ENCODE data around the gene WEE2. TPM values are rescaled to one million over a fixed set of nuclear protein-coding genes. Genes with fewer than 3 reads are reported as not detected.
"Not testable (repeated sequence)": the region's sequence is repeated elsewhere in the genome, so short reads cannot be mapped to it uniquely, and the experiment has no call there.

Gene WEE2
- polyA plus RNA-seq, 12 donors: 0.04 to 0.33 (median 0.19) TPM; not detected in 4

GRCh38 chr7:141712603-141713255, 4.6 kb downstream of the WEE2 start:
- no peak for DNase-seq

DNA sequence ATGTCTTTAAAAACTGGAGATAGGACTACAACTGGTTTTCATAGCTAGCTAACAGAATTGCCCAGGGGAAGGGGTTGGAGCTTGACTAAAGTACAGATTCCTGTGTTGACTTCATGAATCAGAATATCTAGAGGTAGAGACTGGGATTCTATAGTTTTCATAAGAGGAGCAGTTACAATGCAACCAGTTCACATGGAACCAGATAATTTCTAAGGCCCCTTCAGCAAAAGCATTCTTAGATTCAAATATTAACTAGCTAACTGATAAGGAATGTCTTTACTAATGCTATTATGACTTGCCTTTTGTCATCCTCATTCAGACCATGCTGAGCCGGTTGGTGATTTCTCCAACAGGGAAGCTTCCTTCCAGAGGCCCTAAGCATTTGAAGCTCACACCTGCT, 5.7 kb downstream of the WEE2 start:
- no peak for DNase-seq

GRCh38 chr7:141714571-141714970, 6.4 kb downstream of the WEE2 start:
- no peak for DNase-seq

GRCh38 chr7:141715018-141715417, 6.9 kb downstream of the WEE2 start:
- no peak for DNase-seq

GRCh38 chr7:141715794-141716689, 7.9 kb downstream of the WEE2 start:
- no peak for DNase-seq

- no peak for DNase-seq
Observed at GRCh38 chr7:141717450-141717849, 9.3 kb downstream of the WEE2 start.

- DNase-seq: no peak
Observed at GRCh38 chr7:141722529-141722928, 14.4 kb downstream of the WEE2 start.

DNA sequence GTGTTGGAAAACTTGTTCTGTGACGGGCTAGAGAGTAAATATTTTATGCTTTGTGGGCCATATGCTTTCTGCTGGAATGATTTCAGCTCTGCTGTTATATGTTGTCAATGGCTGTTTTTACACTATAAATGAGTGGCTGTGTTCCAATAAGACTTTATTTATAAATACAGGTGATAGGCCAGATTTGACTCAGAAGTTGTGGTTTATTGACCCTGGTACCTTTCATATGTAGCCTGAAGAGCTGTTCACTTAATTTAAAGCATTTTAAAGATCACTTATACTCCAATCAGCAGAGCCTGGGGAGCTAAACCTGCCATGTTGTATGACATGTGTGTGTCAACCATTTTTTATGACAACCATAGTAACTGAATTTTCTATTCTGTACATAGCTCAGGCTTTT, 20.9 kb downstream of the WEE2 start:
- no peak for DNase-seq

DNA sequence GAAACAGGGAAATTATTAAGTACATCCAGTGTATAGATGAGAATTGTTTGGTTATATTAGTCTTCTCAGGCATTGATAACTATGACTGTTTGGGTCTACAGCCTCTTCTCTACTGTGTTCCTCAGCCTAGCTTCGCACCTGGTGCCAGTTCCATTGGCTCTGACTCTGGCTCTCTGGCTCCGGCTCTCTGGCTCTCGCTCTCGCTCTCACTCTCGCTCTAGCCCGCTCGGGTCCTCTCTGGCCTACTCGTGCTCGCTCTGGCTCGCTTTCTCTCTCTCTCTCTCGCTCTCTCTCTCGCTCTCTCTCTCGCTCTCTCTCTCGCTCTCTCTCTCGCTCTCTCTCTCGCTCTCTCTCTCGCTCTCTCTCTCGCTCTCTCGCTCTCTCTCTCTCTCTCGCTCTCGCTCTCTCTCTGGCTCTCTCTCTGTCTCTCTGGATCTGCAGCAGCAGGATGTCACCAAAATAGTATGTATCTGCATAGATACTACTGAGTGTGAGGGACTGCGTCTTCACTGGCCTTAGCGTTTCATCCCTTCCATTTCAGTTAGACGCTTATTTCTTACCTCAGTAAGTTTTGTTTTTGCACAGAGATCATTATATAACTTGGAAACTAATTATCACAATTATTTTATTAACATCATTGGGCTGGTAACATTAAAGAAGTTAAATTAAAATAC, 23.5 kb downstream of the WEE2 start:
- no peak for DNase-seq

GRCh38 chr7:141737118-141737835, 29.1 kb downstream of the WEE2 start:
- DNase-seq: no peak

DNA sequence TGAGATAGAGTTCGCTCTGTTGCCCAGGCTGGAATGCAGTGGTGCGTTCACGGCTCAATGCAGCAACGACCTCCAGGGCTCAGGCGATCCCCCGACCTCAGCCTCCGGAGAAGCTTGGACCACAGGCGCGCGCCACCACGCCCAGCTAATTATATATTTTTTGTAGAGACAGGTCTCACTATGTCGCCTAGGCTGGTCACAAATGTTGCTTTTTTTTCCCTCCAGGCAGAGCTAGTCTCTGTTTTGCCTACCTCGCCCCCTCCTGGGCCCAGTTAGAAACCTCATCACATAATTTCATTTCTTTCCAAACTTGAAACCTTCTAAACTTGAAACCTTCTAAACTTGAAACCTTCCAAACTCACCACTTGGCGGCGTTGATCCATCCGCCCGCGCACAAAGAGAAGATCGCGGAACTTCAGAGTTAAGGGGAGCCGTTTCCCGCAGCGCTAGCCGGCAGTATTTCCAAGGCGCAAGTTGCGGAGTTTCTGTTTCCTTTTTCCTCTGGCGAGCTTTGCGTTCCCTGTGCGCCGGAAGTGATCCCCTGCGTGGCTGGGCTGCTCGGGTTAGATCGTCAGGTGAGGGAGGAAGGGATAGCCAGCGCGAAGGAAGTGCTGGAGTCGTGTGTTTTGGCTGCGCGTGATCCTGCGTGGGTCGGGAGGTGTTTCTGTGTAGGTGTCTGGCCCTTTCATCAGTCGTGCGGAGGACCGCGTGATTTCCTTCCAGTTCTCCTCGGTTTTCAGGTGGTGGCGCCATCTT, 29.9 kb downstream of the WEE2 start, which contains the start of gene SSBP1:
SSBP1 (plus strand) TSS at position 523 of the 756 bp plus-strand sequence. CDS start 809 bp downstream, outside the sequence.
- peak; percentile 96 for DNase-seq

DNA sequence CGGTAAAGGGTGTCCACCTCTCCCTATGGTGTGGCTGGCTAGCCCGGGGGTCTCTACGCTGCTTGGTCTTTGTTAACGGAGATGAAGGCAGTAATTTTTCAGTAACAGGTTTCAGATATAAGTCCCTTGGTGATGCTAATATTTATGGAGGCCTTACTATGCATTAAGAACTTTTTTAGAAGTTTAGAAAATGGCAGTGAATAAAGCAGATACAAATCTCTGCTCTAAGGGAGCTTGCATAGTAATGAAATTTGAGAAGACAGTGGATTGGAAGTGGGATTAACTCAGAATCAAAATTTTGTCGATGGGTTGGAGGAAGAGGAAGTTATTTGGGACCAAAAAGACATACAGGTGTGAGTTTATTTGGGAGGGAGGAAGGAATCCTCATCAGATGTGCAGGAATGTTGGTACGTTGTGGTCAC, 30.4 kb downstream of the WEE2 start:
- DNase-seq: no peak

- DNase-seq: no peak
Observed at GRCh38 chr7:141739250-141739649, 31.1 kb downstream of the WEE2 start.

- DNase-seq: no peak
Observed at GRCh38 chr7:141742229-141742628, 34.1 kb downstream of the WEE2 start.

DNA sequence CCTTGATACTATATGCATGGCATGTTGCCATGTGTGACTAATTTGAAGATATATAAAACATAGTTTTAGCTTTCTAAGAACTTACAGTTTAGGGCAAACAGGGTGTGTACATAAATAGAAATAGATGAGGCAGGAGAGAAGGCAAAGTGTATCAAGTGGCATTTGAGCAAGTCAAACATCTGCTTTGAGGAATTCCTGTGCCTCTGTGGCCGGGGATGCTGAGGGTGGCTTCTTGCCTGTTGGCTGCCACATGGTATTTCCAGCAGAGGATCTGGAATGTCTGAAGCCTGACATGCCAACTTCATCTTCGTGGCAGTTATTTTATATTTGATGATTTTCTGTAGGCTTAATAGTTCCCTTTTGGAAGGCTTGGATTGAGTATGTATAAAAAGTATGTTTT, 36.0 kb downstream of the WEE2 start:
- no peak for DNase-seq

DNA sequence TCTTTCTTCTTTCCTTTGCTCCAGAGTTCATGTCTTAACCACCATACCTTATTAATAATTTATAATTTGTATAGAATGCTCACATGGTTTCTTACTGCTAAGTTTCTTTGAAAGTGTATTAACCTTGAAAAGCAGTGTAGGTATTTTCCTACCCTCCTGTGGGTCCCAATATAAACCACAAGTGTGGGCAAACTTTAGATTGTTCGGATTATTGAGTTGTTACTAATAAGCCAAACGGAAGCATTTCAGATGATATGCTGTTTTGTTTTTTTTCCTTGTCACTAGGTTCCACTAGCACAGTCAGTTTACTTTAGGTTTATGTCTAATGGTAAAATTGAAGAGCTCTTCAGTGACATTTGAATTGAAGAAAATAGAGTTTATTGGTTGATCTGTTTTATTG, 40.2 kb downstream of the WEE2 start:
- DNase-seq: no peak

DNA sequence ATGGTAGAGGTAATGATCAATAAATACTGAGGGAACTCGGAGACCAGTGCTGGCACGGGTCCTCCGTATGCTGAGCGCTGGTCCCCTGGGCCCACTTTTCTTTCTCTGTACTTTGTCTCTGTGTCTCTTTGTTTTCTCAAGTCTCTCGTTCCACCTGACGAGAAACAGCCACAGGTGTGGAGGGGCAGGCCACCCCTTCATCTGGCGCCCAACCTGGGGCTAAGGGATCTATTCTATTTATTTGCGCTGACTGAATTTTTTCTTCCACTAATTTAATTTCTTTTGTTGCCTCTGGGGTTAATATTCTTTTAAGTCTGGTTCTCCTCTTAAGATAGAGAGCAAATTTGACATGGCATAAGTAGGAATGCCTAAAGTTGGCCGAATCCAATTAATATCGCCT, 43.8 kb downstream of the WEE2 start:
- DNase-seq: not testable (repeated sequence)

GRCh38 chr7:141752634-141753033, 44.5 kb downstream of the WEE2 start:
- no peak for DNase-seq

GRCh38 chr7:141754939-141755338, 46.8 kb downstream of the WEE2 start:
- no peak for DNase-seq

DNA sequence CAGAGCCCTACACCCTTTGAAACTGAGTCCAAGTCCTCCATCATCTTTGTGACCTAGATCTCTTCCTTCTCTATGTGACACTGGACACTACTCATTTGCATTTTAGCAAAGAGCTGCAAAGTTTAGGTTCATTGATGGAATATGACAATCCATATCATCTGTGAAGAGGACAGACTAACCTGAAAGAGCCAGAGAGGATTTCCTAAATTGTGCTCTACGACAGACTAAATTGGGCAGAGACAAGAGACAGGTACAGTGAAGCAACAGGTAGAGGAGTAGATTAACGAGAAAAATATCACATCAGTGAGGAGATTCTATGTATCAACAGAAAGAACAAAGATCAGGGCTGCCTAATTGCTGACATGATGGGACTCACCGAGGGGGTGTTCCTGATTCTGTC, 55.6 kb downstream of the WEE2 start, which contains the start of gene TAS2R3:
TAS2R3 (plus strand) TSS at position 301 of the 400 bp plus-strand sequence; CDS start at position 363, 62 bp downstream.
- DNase-seq: no peak

DNA sequence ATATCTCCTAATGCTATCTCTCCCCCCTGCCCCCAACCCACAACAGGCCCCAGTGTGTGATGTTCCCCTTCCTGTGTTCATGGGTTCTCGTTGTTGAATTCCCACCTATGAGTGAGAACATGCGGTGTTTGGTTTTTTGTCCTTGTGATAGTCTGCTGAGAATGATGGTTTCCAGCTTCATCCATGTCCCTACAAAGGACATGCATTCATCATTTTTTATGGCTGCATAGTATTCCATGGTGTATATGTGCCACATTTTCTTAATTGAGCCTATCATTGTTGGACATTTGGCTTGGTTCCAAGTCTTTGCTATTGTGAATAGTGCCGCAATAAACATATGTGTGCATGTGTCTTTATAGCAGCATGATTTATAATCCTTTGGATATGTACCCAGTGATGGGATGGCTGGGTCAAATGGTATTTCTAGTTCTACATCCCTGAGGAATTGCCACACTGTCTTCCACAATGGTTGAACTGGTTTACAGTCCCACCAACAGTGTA, 62.0 kb downstream of the WEE2 start:
- DNase-seq: not testable (repeated sequence)
